Esophagus squamous epithelium (tissue), 5 donors: ENCODE results near the gene TRIM50. TPM values are rescaled to one million over a fixed set of nuclear protein-coding genes. Genes with fewer than 3 reads are reported as not detected.

Experiments used
- DNase-seq: peaks from one replicate; lab custom pipeline; 2025; lab: John Stamatoyannopoulos, UW
- H3K27ac ChIP-seq, 4 donors: fragments of 200-600 bp; sonication (generic); one replicate each; pipeline ENCODE4 v1.5.1; 2016 to 2019; ENCODE audit warnings: mild to moderate bottlenecking in 1 of 4
- H3K27me3 ChIP-seq, 4 donors: fragments of 200-600 bp; sonication (generic); 1 replicate in 3 of 4; 2 replicates in 1 of 4; pipeline versions ENCODE4 v1.5.1 to v1.6.0; 2017 to 2021; ENCODE audit warnings: antibody characterized with exemption in 1 of 4
- H3K36me3 ChIP-seq, 3 donors: fragments of 200-600 bp; sonication (generic); one replicate each; pipeline ENCODE4 v1.5.1; 2016 to 2019
- H3K4me1 ChIP-seq, 3 donors: fragments of 200-600 bp; sonication (generic); one replicate each; pipeline ENCODE4 v1.5.1; 2017 to 2019
- H3K4me3 ChIP-seq, 4 donors: fragments of 200-600 bp; sonication (generic); 1 replicate in 3 of 4; 2 replicates in 1 of 4; pipeline ENCODE4 v1.5.1; 2016 to 2019; ENCODE audit warnings: mild to moderate bottlenecking in 2 of 4, moderate library complexity in 1 of 4
- H3K9me3 ChIP-seq, 3 donors: fragments of 200-600 bp; sonication (generic); one replicate each; pipeline ENCODE4 v1.5.1; 2016 to 2019
- CTCF ChIP-seq, 6 experiments: fragments of 450-650 bp in 4 of 6; fragments of 200-600 bp in 2 of 6; sonication (generic) in 2 of 6; IDR thresholded peaks; one replicate each; pipeline ENCODE4 v1.5.1; 2016 to 2019; ENCODE audit warnings: antibody characterized with exemption in 6 of 6, mild to moderate bottlenecking in 4 of 6, moderate library complexity in 4 of 6
- POLR2A ChIP-seq, 4 donors: fragments of 450-650 bp; IDR thresholded peaks; one replicate each; pipeline ENCODE4 v1.6.1; 2017; ENCODE audit warnings: antibody characterized with exemption in 4 of 4, mild to moderate bottlenecking in 4 of 4, moderate library complexity in 3 of 4
- WGBS, 2 donors: methylation state at CpG; one replicate each; pipeline ENCODE4 v1.1.5; 2018; 5-methylcytosine and 5-hydroxymethylcytosine counted together
- intact Hi-C: fragments of 100-400 bp; cut with DNase I; formaldehyde crosslinking; loops from one replicate; pipeline ENCODE4 v1.15.0; 2022
- total RNA-seq, 4 donors: library from RNA; depleted of rRNA; stranded (reverse); fragments of >200 nt; gene quantifications; one replicate each; pipeline ENCODE4 v1.1.0, GENCODE V29; 2016
- donor health status: DM: yes; HTN: yes; CAD: no.

The TRIM50 gene
- total RNA-seq, 4 donors from 2014 or later, result 0.19 TPM; not detected in 3

GRCh38 chr7:73354196-73354595 is 26.3 kb upstream of the TRIM50 start:
- 70 to 78% methylated on average over 3 to 8 of the region's 9 CpGs for WGBS, 2 donors
- Histone ChIP-seq H3K4me1 (peaks cover 0 to 14% (median 2%) of the 10 kb centered on the region in 3 donors), H3K27ac (no peak overlapping the region), H3K36me3 (no peaks in the 10 kb centered on the region), H3K4me3 (no peak overlapping the region), H3K27me3 (peaks cover 0 to 8% (median 0%) of the 10 kb centered on the region in 4 donors), H3K9me3 (no peaks in the 10 kb centered on the region)
- DNase-seq, result no peak
- intact Hi-C loops, result no loop called here
- TF ChIP-seq CTCF (IDR thresholded peaks at IDR 0.05) (no peak), POLR2A (IDR thresholded peaks at IDR 0.05) (no peak)

GRCh38 chr7:73353243-73353642 is 25.4 kb upstream of the TRIM50 start:
- Histone ChIP-seq H3K4me3 (no peak overlapping the region), H3K36me3 (no peaks in the 10 kb centered on the region), H3K27ac (no peak overlapping the region), H3K27me3 (no peaks in the 10 kb centered on the region), H3K9me3 (no peaks in the 10 kb centered on the region), H3K4me1 (peaks cover 0 to 8% (median 0%) of the 10 kb centered on the region in 3 donors)
- intact Hi-C loops, result no loop called here
- TF ChIP-seq CTCF (IDR thresholded peaks at IDR 0.05), result no peak
- TF ChIP-seq POLR2A (IDR thresholded peaks at IDR 0.05), result no peak
- 75 to 92% methylated on average over 6 of the region's 6 CpGs for WGBS, 2 donors
- DNase-seq, result no peak

- H3K4me1 ChIP-seq, result peaks cover 0 to 4% (median 0%) of the 10 kb centered on the region in 3 donors
- no peaks in the 10 kb centered on the region for H3K27me3 ChIP-seq
- WGBS, 2 donors, result 76 to 97% methylated on average over 3 of the region's 3 CpGs
- intact Hi-C loops, result no loop called here
- DNase-seq, result no peak
- no peak overlapping the region for H3K4me3 ChIP-seq
- TF ChIP-seq CTCF (IDR thresholded peaks at IDR 0.05) (no peak), POLR2A (IDR thresholded peaks at IDR 0.05) (no peak)
- H3K27ac ChIP-seq, result no peak overlapping the region
- no peaks in the 10 kb centered on the region for H3K36me3 ChIP-seq
- H3K9me3 ChIP-seq, result no peaks in the 10 kb centered on the region
Measured at GRCh38 chr7:73352784-73353183, 24.9 kb upstream of the TRIM50 start.

- 62 to 79% methylated on average over 6 of the region's 6 CpGs for WGBS, 2 donors
- Histone ChIP-seq H3K9me3 (no peaks in the 10 kb centered on the region), H3K36me3 (no peaks in the 10 kb centered on the region), H3K4me1 (no peaks in the 10 kb centered on the region), H3K4me3 (no peak overlapping the region), H3K27ac (no peak overlapping the region), H3K27me3 (peaks cover 0 to under 1% (median 0%) of the 10 kb centered on the region in 4 donors)
- TF ChIP-seq CTCF (IDR thresholded peaks at IDR 0.05), result no peak
- TF ChIP-seq POLR2A (IDR thresholded peaks at IDR 0.05), result no peak
- intact Hi-C loops, result no loop called here
- no peak for DNase-seq
Measured at GRCh38 chr7:73351447-73352167, 23.7 kb upstream of the TRIM50 start.

GRCh38 chr7:73350306-73351068 is 22.6 kb upstream of the TRIM50 start:
- H3K36me3 ChIP-seq, result no peaks in the 10 kb centered on the region
- 58 to 75% methylated on average over 4 to 11 of the region's 12 CpGs for whole genome bisulfite sequencing, 2 donors
- no peak overlapping the region for H3K4me3 ChIP-seq
- H3K9me3 ChIP-seq, result no peaks in the 10 kb centered on the region
- TF ChIP-seq CTCF (IDR thresholded peaks at IDR 0.05), result no peak
- TF ChIP-seq POLR2A (IDR thresholded peaks at IDR 0.05), result no peak
- no peaks in the 10 kb centered on the region for H3K4me1 ChIP-seq
- intact Hi-C loops, result no loop called here
- no peak overlapping the region for H3K27ac ChIP-seq
- peaks cover 0 to 11% (median 0%) of the 10 kb centered on the region in 4 donors for H3K27me3 ChIP-seq
- DNase-seq, result no peak
